ENCODE results near the gene PAQR7.

Gene PAQR7

GRCh38 chr1:25862785-25863485 lies 12.6 kb downstream of the PAQR7 start:
- peaks cover 12% of the 10 kb centered on the region for H3K4me1 ChIP-seq (ENCODE audit: control insufficient read depth, insufficient read depth, low read length)
- no peak overlapping the region for H3K9ac ChIP-seq (ENCODE audit: low read depth, low read length)
- H3K27ac ChIP-seq (ENCODE audit: low read depth, low read length) = no peak overlapping the region
- H3K36me3 ChIP-seq (ENCODE audit: control insufficient read depth, insufficient read depth, low read length) = peaks cover 5% of the 10 kb centered on the region; the same call in 1 of the 2 replicates
- H3K4me3 ChIP-seq (ENCODE audit: low read depth, low read length) = no peak overlapping the region
- H3K9me3 ChIP-seq (ENCODE audit: control insufficient read depth, insufficient read depth, low read length) = no peaks in the 10 kb centered on the region
- H3K27me3 ChIP-seq (ENCODE audit: control insufficient read depth, insufficient read depth, low read length) = no peaks in the 10 kb centered on the region

GRCh38 chr1:25861316-25862286 lies 13.9 kb downstream of the PAQR7 start:
- Histone ChIP-seq H3K9ac (ENCODE audit: low read depth, low read length) (no peak overlapping the region), H3K4me3 (ENCODE audit: low read depth, low read length) (no peak overlapping the region), H3K27me3 (ENCODE audit: control insufficient read depth, insufficient read depth, low read length) (no peaks in the 10 kb centered on the region), H3K36me3 (ENCODE audit: control insufficient read depth, insufficient read depth, low read length) (peaks cover 5% of the 10 kb centered on the region; the same call in 1 of the 2 replicates), H3K27ac (ENCODE audit: low read depth, low read length) (no peak overlapping the region), H3K9me3 (ENCODE audit: control insufficient read depth, insufficient read depth, low read length) (no peaks in the 10 kb centered on the region), H3K4me1 (ENCODE audit: control insufficient read depth, insufficient read depth, low read length) (peaks cover 5% of the 10 kb centered on the region; the same call in 1 of the 2 replicates)

DNA sequence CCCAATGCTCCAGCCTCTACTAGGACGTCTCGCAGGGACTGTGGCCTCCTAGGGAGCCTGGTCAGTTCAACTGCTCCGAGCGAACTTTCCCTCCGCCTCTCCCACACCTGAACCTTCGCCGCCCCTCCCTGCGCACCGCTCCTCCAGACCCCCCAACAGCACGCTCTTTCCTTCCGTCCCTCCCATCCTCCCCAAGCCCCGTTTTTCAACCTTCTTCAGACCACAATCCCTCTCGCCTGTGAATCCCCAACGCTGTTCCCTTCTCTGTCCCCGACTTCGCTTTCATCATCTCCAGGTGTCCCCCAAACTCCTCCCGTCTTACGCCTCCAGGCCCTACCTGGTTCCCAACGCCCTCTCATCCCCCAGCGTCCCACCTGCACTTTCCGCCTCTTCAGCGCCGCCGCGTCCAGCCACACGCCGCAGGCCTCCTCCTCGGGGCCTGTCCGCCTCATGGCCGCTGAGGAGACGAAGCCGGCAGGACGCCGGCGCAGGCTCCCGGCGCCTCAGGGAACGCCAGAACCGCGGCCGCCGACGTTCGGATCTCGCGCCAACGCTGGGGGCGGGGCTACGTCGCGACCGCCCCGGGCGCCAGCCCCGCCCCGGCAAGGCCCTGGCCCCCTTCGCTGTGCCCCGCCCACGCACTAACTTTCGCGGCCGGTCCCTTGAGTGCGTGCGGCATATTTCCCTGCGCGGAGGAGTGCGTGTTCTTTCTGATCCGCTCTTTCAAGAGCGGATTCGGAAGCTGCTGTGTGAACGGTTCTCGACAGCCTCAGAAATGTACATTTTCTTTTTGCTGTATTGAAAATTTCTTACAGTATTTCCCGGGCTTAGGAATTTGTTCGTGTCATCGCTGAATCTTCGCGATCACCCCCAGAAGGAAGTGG lies 16.4 kb downstream of the PAQR7 start, which contains the start of gene AUNIP:
TSS of gene AUNIP (minus strand) at position 552 of the 884 bp plus-strand sequence. CDS start at position 452, 100 bp downstream.
- Histone ChIP-seq H3K36me3 (ENCODE audit: control insufficient read depth, insufficient read depth, low read length) (peaks cover 5% of the 10 kb centered on the region; the same call in 1 of the 2 replicates), H3K27ac (ENCODE audit: low read depth, low read length) (peak within 1 kb of the TSS; percentile 70), H3K9ac (ENCODE audit: low read depth, low read length) (peak within 1 kb of the TSS; percentile 93), H3K9me3 (ENCODE audit: control insufficient read depth, insufficient read depth, low read length) (no peaks in the 10 kb centered on the region), H3K4me3 (ENCODE audit: low read depth, low read length) (peak within 1 kb of the TSS; percentile 95), H3K27me3 (ENCODE audit: control insufficient read depth, insufficient read depth, low read length) (no peaks in the 10 kb centered on the region), H3K4me1 (ENCODE audit: control insufficient read depth, insufficient read depth, low read length) (peaks cover 5% of the 10 kb centered on the region; the same call in 1 of the 2 replicates)

DNA sequence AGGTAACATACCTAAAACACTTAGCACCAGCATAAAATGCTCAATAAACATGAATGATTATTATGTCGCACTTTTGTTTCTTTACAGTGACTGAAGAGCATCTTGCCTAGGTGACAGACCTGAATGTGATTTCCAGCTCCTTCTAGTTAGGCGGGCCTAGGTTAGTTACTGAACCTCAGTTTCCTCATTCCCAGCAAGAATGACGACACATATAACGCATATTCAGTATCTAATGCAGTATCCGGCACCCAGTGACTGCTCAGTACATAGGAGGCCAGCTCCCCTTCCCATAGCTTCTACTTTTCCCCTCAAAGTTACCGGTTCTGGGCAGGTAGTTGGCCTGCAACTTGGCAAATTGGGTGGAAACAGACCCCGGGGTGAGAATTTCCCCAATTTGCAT lies 17.0 kb downstream of the PAQR7 start:
- Histone ChIP-seq H3K9me3 (ENCODE audit: control insufficient read depth, insufficient read depth, low read length) (no peaks in the 10 kb centered on the region), H3K4me3 (ENCODE audit: low read depth, low read length) (peak overlapping the region; percentile 95), H3K27me3 (ENCODE audit: control insufficient read depth, insufficient read depth, low read length) (no peaks in the 10 kb centered on the region), H3K9ac (ENCODE audit: low read depth, low read length) (peak overlapping the region; percentile 93), H3K36me3 (ENCODE audit: control insufficient read depth, insufficient read depth, low read length) (peaks cover 5% of the 10 kb centered on the region; the same call in 1 of the 2 replicates), H3K27ac (ENCODE audit: low read depth, low read length) (peak overlapping the region; percentile 70), H3K4me1 (ENCODE audit: control insufficient read depth, insufficient read depth, low read length) (peaks cover 5% of the 10 kb centered on the region; the same call in 1 of the 2 replicates)

- Histone ChIP-seq H3K36me3 (ENCODE audit: control insufficient read depth, insufficient read depth, low read length) (no peaks in the 10 kb centered on the region), H3K27ac (ENCODE audit: low read depth, low read length) (no peak overlapping the region), H3K9me3 (ENCODE audit: control insufficient read depth, insufficient read depth, low read length) (no peaks in the 10 kb centered on the region), H3K4me3 (ENCODE audit: low read depth, low read length) (no peak overlapping the region), H3K27me3 (ENCODE audit: control insufficient read depth, insufficient read depth, low read length) (no peaks in the 10 kb centered on the region), H3K9ac (ENCODE audit: low read depth, low read length) (no peak overlapping the region), H3K4me1 (ENCODE audit: control insufficient read depth, insufficient read depth, low read length) (peaks cover 5% of the 10 kb centered on the region; the same call in 1 of the 2 replicates)
Observed at GRCh38 chr1:25856856-25857255, 18.7 kb downstream of the PAQR7 start.

DNA sequence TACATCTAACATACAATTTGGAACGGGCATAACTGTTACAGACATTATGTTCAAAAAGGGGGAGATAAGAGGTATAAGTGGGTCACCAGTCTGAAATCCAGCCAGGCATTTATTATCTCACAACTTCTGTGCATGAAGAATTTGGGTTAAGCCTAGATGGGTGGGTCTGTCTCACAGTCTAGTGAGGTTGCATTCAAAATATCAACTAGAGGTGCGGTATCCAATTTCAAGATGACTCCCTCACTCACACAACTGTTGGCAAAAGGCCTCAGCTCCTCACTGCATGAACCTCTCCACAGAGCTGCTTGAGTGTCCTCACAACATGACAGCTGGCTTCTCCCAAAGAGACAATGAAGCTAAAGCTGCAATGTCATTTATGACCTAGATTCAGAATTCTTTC lies 21.0 kb downstream of the PAQR7 start:
- no peak overlapping the region for H3K4me3 ChIP-seq (ENCODE audit: low read depth, low read length)
- 0 out of 2 replicates have a peak, but pooled peaks cover 3% of the 10 kb centered on the region for H3K36me3 ChIP-seq (ENCODE audit: control insufficient read depth, insufficient read depth, low read length)
- peaks cover 5% of the 10 kb centered on the region; the same call in 1 of the 2 replicates for H3K4me1 ChIP-seq (ENCODE audit: control insufficient read depth, insufficient read depth, low read length)
- no peaks in the 10 kb centered on the region for H3K9me3 ChIP-seq (ENCODE audit: control insufficient read depth, insufficient read depth, low read length)
- no peaks in the 10 kb centered on the region for H3K27me3 ChIP-seq (ENCODE audit: control insufficient read depth, insufficient read depth, low read length)
- no peak overlapping the region for H3K27ac ChIP-seq (ENCODE audit: low read depth, low read length)
- H3K9ac ChIP-seq (ENCODE audit: low read depth, low read length) = no peak overlapping the region

- Histone ChIP-seq H3K9ac (ENCODE audit: low read depth, low read length) (no peak overlapping the region), H3K4me1 (ENCODE audit: control insufficient read depth, insufficient read depth, low read length) (peaks cover 3% of the 10 kb centered on the region; the same call in 1 of the 2 replicates), H3K27me3 (ENCODE audit: control insufficient read depth, insufficient read depth, low read length) (no peaks in the 10 kb centered on the region), H3K4me3 (ENCODE audit: low read depth, low read length) (no peak overlapping the region), H3K9me3 (ENCODE audit: control insufficient read depth, insufficient read depth, low read length) (no peaks in the 10 kb centered on the region), H3K27ac (ENCODE audit: low read depth, low read length) (peak overlapping the region; percentile 67), H3K36me3 (ENCODE audit: control insufficient read depth, insufficient read depth, low read length) (0 out of 2 replicates have a peak, but pooled peaks cover 3% of the 10 kb centered on the region)
Observed at GRCh38 chr1:25848531-25848930, 27.0 kb downstream of the PAQR7 start.

GRCh38 chr1:25847929-25848328 lies 27.6 kb downstream of the PAQR7 start:
- Histone ChIP-seq H3K4me1 (ENCODE audit: control insufficient read depth, insufficient read depth, low read length) (peaks cover 3% of the 10 kb centered on the region; the same call in 1 of the 2 replicates), H3K27ac (ENCODE audit: low read depth, low read length) (no peak overlapping the region), H3K27me3 (ENCODE audit: control insufficient read depth, insufficient read depth, low read length) (no peaks in the 10 kb centered on the region), H3K4me3 (ENCODE audit: low read depth, low read length) (no peak overlapping the region), H3K9me3 (ENCODE audit: control insufficient read depth, insufficient read depth, low read length) (no peaks in the 10 kb centered on the region), H3K9ac (ENCODE audit: low read depth, low read length) (no peak overlapping the region), H3K36me3 (ENCODE audit: control insufficient read depth, insufficient read depth, low read length) (0 out of 2 replicates have a peak, but pooled peaks cover 3% of the 10 kb centered on the region)

GRCh38 chr1:25845664-25846063 lies 29.8 kb downstream of the PAQR7 start:
- H3K4me3 ChIP-seq (ENCODE audit: low read depth, low read length) = no peak overlapping the region
- H3K27me3 ChIP-seq (ENCODE audit: control insufficient read depth, insufficient read depth, low read length) = no peaks in the 10 kb centered on the region
- H3K9me3 ChIP-seq (ENCODE audit: control insufficient read depth, insufficient read depth, low read length) = no peaks in the 10 kb centered on the region
- peaks cover 3% of the 10 kb centered on the region; the same call in 1 of the 2 replicates for H3K4me1 ChIP-seq (ENCODE audit: control insufficient read depth, insufficient read depth, low read length)
- H3K9ac ChIP-seq (ENCODE audit: low read depth, low read length) = no peak overlapping the region
- 0 out of 2 replicates have a peak, but pooled peaks cover 3% of the 10 kb centered on the region for H3K36me3 ChIP-seq (ENCODE audit: control insufficient read depth, insufficient read depth, low read length)
- H3K27ac ChIP-seq (ENCODE audit: low read depth, low read length) = no peak overlapping the region
